SU-DHL-6 (cell line): Measurements from ENCODE around the gene GAPDHS.

Experiments
- H2AFZ ChIP-seq: fragments of 200-600 bp; sonication (generic); 2 replicates; pipeline ENCODE4 v1.6.1; 2014; ENCODE audit warnings: low read depth, mild to moderate bottlenecking, moderate library complexity, mixed read lengths, antibody characterized with exemption, low read length; ENCODE audit not compliant: severe bottlenecking
- H3F3A ChIP-seq: fragments of 200-600 bp; shearing (Covaris generic); 2 replicates; pipeline ENCODE4 v1.6.0; 2016; ENCODE audit warnings: antibody characterized with exemption, mild to moderate bottlenecking; ENCODE audit not compliant: insufficient read depth
- H3K27ac ChIP-seq: fragments of 200-600 bp; sonication (generic); 2 replicates; pipeline ENCODE4 v1.5.1; 2016; ENCODE audit warnings: low read depth, mild to moderate bottlenecking, low read length, moderate library complexity, mixed read lengths
- H3K27me3 ChIP-seq: fragments of 200-600 bp; sonication (generic), shearing (Covaris generic); 2 replicates; pipeline ENCODE4 v1.6.0; 2014; ENCODE audit warnings: mild to moderate bottlenecking, low read length
- H3K36me3 ChIP-seq: fragments of 200-600 bp; sonication (generic); 2 replicates; pipeline ENCODE4 v1.6.1; 2014; ENCODE audit warnings: mild to moderate bottlenecking, low read length, mixed read lengths
- H3K4me2 ChIP-seq: fragments of 300-600, 200-600 bp; shearing (Covaris generic), sonication (generic); 2 replicates; pipeline ENCODE4 v1.6.0; 2014; ENCODE audit warnings: low read length, low read depth, mild to moderate bottlenecking; ENCODE audit not compliant: poor library complexity, severe bottlenecking
- H3K4me3 ChIP-seq: fragments of 200-600 bp; sonication (generic); 2 replicates; pipeline ENCODE4 v1.5.1; 2014; ENCODE audit warnings: antibody characterized with exemption, low read length, mild to moderate bottlenecking, mixed read lengths; ENCODE audit not compliant: insufficient read depth, poor library complexity, severe bottlenecking
- H3K79me2 ChIP-seq: fragments of 200-600 bp; sonication (generic); 2 replicates; pipeline ENCODE4 v1.6.1; 2014; ENCODE audit warnings: mild to moderate bottlenecking, low read length, moderate library complexity; ENCODE audit not compliant: insufficient read depth
- H3K9ac ChIP-seq: fragments of 200-600 bp; sonication (generic); 2 replicates; pipeline ENCODE4 v1.7.0; 2014; ENCODE audit warnings: mild to moderate bottlenecking, low read length
- H3K9me2 ChIP-seq: fragments of 200-600 bp; sonication (generic); replicated peaks from 2 replicates; pipeline ENCODE4 v1.6.1; 2014; ENCODE audit warnings: low read length; ENCODE audit not compliant: insufficient read depth
- H3K9me3 ChIP-seq: fragments of 200-600 bp; sonication (generic); 2 replicates; pipeline ENCODE4 v1.6.1; 2014; ENCODE audit warnings: low read length, mixed read lengths; ENCODE audit not compliant: insufficient read depth
- H4K20me1 ChIP-seq: fragments of 200-600 bp; sonication (generic); 2 replicates; pipeline ENCODE4 v1.6.1; 2014; ENCODE audit warnings: low read depth, mild to moderate bottlenecking, antibody characterized with exemption, low read length, moderate library complexity, mixed read lengths
- CTCF ChIP-seq: fragments of 200-600 bp; sonication (generic); IDR thresholded peaks from one replicate; pipeline ENCODE4 v1.5.1; 2017; ENCODE audit warnings: antibody characterized with exemption, mild to moderate bottlenecking, low read length, moderate library complexity; ENCODE audit not compliant: insufficient read depth, poor library complexity, severe bottlenecking
- EZH2phosphoT487 ChIP-seq: fragments of 200-600 bp; sonication (generic), shearing (Covaris generic); conservative IDR thresholded peaks from 2 replicates; pipeline ENCODE4 v1.6.1; 2018; ENCODE audit warnings: mild to moderate bottlenecking, antibody characterized with exemption, low read length, moderate library complexity, mixed read lengths

Gene GAPDHS

GRCh38 chr19:35562336-35562735, 29.1 kb downstream of the GAPDHS start:
- no peaks in the 10 kb centered on the region for H3K79me2 ChIP-seq
- no peak overlapping the region for H3K4me3 ChIP-seq
- no peak overlapping the region for H3K9ac ChIP-seq
- H3K4me2 ChIP-seq: no peak overlapping the region
- no peaks in the 10 kb centered on the region for H3F3A ChIP-seq
- no peak overlapping the region for H3K27ac ChIP-seq
- no peaks in the 10 kb centered on the region for H4K20me1 ChIP-seq
- no peaks in the 10 kb centered on the region for H3K9me3 ChIP-seq
- H3K36me3 ChIP-seq: no peaks in the 10 kb centered on the region
- no peak for TF ChIP-seq CTCF
- TF ChIP-seq EZH2phosphoT487: no peak
- H2AFZ ChIP-seq: no peak overlapping the region
- no peaks in the 10 kb centered on the region for H3K27me3 ChIP-seq
- no peaks in the 10 kb centered on the region for H3K9me2 ChIP-seq

- TF ChIP-seq EZH2phosphoT487: no peak
- no peak for TF ChIP-seq CTCF
- H3K27ac ChIP-seq: no peak overlapping the region
Observed at GRCh38 chr19:35562776-35563175, 29.5 kb downstream of the GAPDHS start.

GRCh38 chr19:35563207-35563829, 30.1 kb downstream of the GAPDHS start, which contains the start of gene ATP4A:
Gene ATP4A, minus strand, starts transcription at chr19:35563658. Its CDS starts 29 bp downstream, at chr19:35563629.
- Histone ChIP-seq H3K79me2 (no peaks in the 10 kb centered on the region), H3K36me3 (no peaks in the 10 kb centered on the region), H3K9me2 (no peaks in the 10 kb centered on the region), H3K27me3 (no peaks in the 10 kb centered on the region), H3F3A (no peaks in the 10 kb centered on the region), H3K9ac (no peak within 1 kb of the TSS), H3K4me3 (no peak within 1 kb of the TSS), H4K20me1 (no peaks in the 10 kb centered on the region), H3K4me2 (no peak within 1 kb of the TSS), H2AFZ (no peak within 1 kb of the TSS), H3K27ac (no peak within 1 kb of the TSS), H3K9me3 (no peaks in the 10 kb centered on the region)
- TF ChIP-seq CTCF (no peak), EZH2phosphoT487 (no peak)

More at GRCh38 chr19:35562776-35563175, 29.5 kb downstream of the GAPDHS start:
- H4K20me1 ChIP-seq: no peaks in the 10 kb centered on the region
- no peaks in the 10 kb centered on the region for H3K36me3 ChIP-seq
- H3K9ac ChIP-seq: no peak overlapping the region
- no peaks in the 10 kb centered on the region for H3K9me2 ChIP-seq
- H3F3A ChIP-seq: no peaks in the 10 kb centered on the region
- H3K4me3 ChIP-seq: no peak overlapping the region
- no peaks in the 10 kb centered on the region for H3K27me3 ChIP-seq
- H3K9me3 ChIP-seq: no peaks in the 10 kb centered on the region
- H2AFZ ChIP-seq: no peak overlapping the region
- no peaks in the 10 kb centered on the region for H3K79me2 ChIP-seq
- H3K4me2 ChIP-seq: no peak overlapping the region
